H1 (cell line): Measurements from ENCODE around the gene NEB. TPM values are rescaled to one million over a fixed set of nuclear protein-coding genes. Genes with fewer than 3 reads are reported as not detected.

Experiments
- CTCF ChIA-PET: fragments of 300-600 bp; sonication (Branson Sonifier 250); formaldehyde crosslinking; loops from one replicate; lab custom pipeline; 2021; ENCODE audit not compliant: partially characterized antibody; lab: Charles Lee
- POLR2A ChIA-PET: fragments of 300-600 bp; sonication (Branson Sonifier 250); formaldehyde crosslinking; loops from one replicate; lab custom pipeline; 2021; ENCODE audit warnings: inconsistent platforms; ENCODE audit not compliant: partially characterized antibody; lab: Charles Lee
- DNase-seq, 2 experiments: peaks; one replicate each; pipeline versions ENCODE4 v3.0.0 to v3.0.0-alpha.2; 2010 to 2022; ENCODE audit warnings: low spot score in 2 of 2, low read depth in 1 of 2, mixed read lengths in 1 of 2
- FAIRE-seq: peaks from 2 replicates; lab custom pipeline; 2011; peaks lifted over from hg19 to GRCh38; lab: Jason Lieb, UNC
- H2AFZ ChIP-seq: 2 replicates; pipeline ENCODE4 v1.8.1; 2012; ENCODE audit warnings: low read length, inconsistent platforms
- H2AK5ac ChIP-seq: 2 replicates; pipeline ENCODE4 v1.6.1; 2013; ENCODE audit warnings: low read depth, low read length
- H2BK120ac ChIP-seq: replicated peaks from 2 replicates; pipeline ENCODE3; 2013; ENCODE audit warnings: low read depth, low read length, inconsistent platforms
- H2BK12ac ChIP-seq: 2 replicates; pipeline ENCODE4 v1.6.1; 2013; ENCODE audit warnings: low read depth, low read length
- H2BK15ac ChIP-seq: 2 replicates; pipeline ENCODE4 v1.6.1; 2013; ENCODE audit warnings: low read length
- H2BK20ac ChIP-seq: 2 replicates; pipeline ENCODE4 v1.6.1; 2013; ENCODE audit warnings: low read length
- H2BK5ac ChIP-seq: 2 replicates; pipeline ENCODE4 v1.6.1; 2013; ENCODE audit warnings: low read depth, low read length
- H3K14ac ChIP-seq: 2 replicates; pipeline ENCODE4 v1.6.1; 2013; ENCODE audit warnings: inconsistent platforms; ENCODE audit not compliant: insufficient read length
- H3K18ac ChIP-seq: 2 replicates; pipeline ENCODE4 v1.6.1; 2013; ENCODE audit warnings: low read length; ENCODE audit errors: extremely low read depth
- H3K23ac ChIP-seq: 2 replicates; pipeline ENCODE4 v1.6.1; 2013; ENCODE audit warnings: inconsistent platforms; ENCODE audit not compliant: insufficient read length
- H3K23me2 ChIP-seq: 2 replicates; pipeline ENCODE4 v1.6.1; 2013; ENCODE audit warnings: low read depth, low read length
- H3K27ac ChIP-seq: 2 replicates; pipeline ENCODE4 v1.6.1; 2011; ENCODE audit warnings: low read depth, low read length, inconsistent platforms
- H3K27me3 ChIP-seq, 4 experiments: replicated peaks in 1 of 4; 1 replicate in 1 of 4; 2 replicates in 3 of 4; pipeline versions ENCODE4 v1.6.1 to v1.8.1; 2011 to 2013; ENCODE audit warnings: low read length in 3 of 4, mild to moderate bottlenecking in 3 of 4, inconsistent platforms in 2 of 4, mixed read lengths in 2 of 4, moderate library complexity in 1 of 4; ENCODE audit not compliant: control insufficient read depth in 3 of 4, insufficient read depth in 3 of 4; ENCODE audit errors: extremely low read depth in 1 of 4
- H3K36me3 ChIP-seq, 4 experiments: 2 replicates each; pipeline versions ENCODE4 v1.6.1 to v1.8.1; 2011 to 2013; ENCODE audit warnings: mild to moderate bottlenecking in 4 of 4, low read length in 3 of 4, moderate library complexity in 2 of 4, control low read depth in 1 of 4, inconsistent platforms in 1 of 4; ENCODE audit not compliant: insufficient read depth in 4 of 4, control insufficient read depth in 2 of 4
- H3K4ac ChIP-seq: replicated peaks from 2 replicates; pipeline ENCODE3; 2013; ENCODE audit warnings: low read length, low read depth, mixed read lengths, inconsistent platforms; ENCODE audit not compliant: insufficient read length
- H3K4me1 ChIP-seq, 4 experiments: replicated peaks in 1 of 4; 1 replicate in 1 of 4; 2 replicates in 3 of 4; pipeline versions ENCODE4 v1.6.1 to v1.8.1; 2011 to 2013; ENCODE audit warnings: low read length in 3 of 4, inconsistent platforms in 2 of 4, mixed read lengths in 1 of 4; ENCODE audit not compliant: insufficient read depth in 4 of 4, control insufficient read depth in 3 of 4
- H3K4me2 ChIP-seq, 2 experiments: 2 replicates each; pipeline versions ENCODE4 v1.6.1 to v1.8.1; 2011 to 2013; ENCODE audit warnings: low read depth in 2 of 2, low read length in 2 of 2, control low read depth in 1 of 2, inconsistent platforms in 1 of 2, mild to moderate bottlenecking in 1 of 2; ENCODE audit not compliant: insufficient read depth in 1 of 2
- H3K4me3 ChIP-seq, 4 experiments: fragments of 200-600, 300-600 bp in 1 of 4; sonication (generic), shearing (Covaris generic), sonication (Bioruptor Twin) in 1 of 4; 2 replicates each; pipeline versions ENCODE4 v1.5.1 to v1.8.1; 2011 to 2016; ENCODE audit warnings: low read length in 4 of 4, low read depth in 3 of 4, control low read depth in 2 of 4, inconsistent platforms in 2 of 4, mild to moderate bottlenecking in 2 of 4, mixed read lengths in 1 of 4, moderate library complexity in 1 of 4; ENCODE audit not compliant: insufficient read depth in 2 of 4; ENCODE audit errors: extremely low read depth in 1 of 4
- H3K56ac ChIP-seq: replicated peaks from 2 replicates; pipeline ENCODE3; 2013; ENCODE audit warnings: low read depth, mild to moderate bottlenecking, mixed read lengths, low read length, inconsistent platforms; ENCODE audit not compliant: insufficient read length
- H3K79me1 ChIP-seq: 2 replicates; pipeline ENCODE4 v1.6.1; 2013; ENCODE audit warnings: low read depth, low read length, control low read depth
- H3K79me2 ChIP-seq, 2 experiments: 2 replicates each; pipeline versions ENCODE4 v1.6.1 to v1.8.1; 2012 to 2013; ENCODE audit warnings: low read length in 2 of 2, mild to moderate bottlenecking in 2 of 2, inconsistent platforms in 1 of 2; ENCODE audit not compliant: insufficient read depth in 2 of 2, control insufficient read depth in 1 of 2
- H3K9ac ChIP-seq, 4 experiments: replicated peaks in 1 of 4; 1 replicate in 1 of 4; 2 replicates in 3 of 4; pipeline versions ENCODE4 v1.6.1 to v1.8.1; 2011 to 2013; ENCODE audit warnings: low read depth in 3 of 4, low read length in 3 of 4, control low read depth in 2 of 4, mild to moderate bottlenecking in 2 of 4, moderate library complexity in 2 of 4, inconsistent platforms in 1 of 4; ENCODE audit errors: extremely low read depth in 1 of 4
- H3K9me3 ChIP-seq, 2 experiments: 2 replicates each; pipeline versions ENCODE4 v1.6.1 to v1.8.1; 2012 to 2013; ENCODE audit warnings: mild to moderate bottlenecking in 2 of 2, moderate library complexity in 2 of 2, control low read depth in 1 of 2, inconsistent platforms in 1 of 2, low read depth in 1 of 2, low read length in 1 of 2, mixed read lengths in 1 of 2; ENCODE audit not compliant: insufficient read depth in 2 of 2
- H4K20me1 ChIP-seq, 2 experiments: replicated peaks in 1 of 2; 2 replicates each; pipeline versions ENCODE3 to v1.8.1; 2011 to 2013; ENCODE audit warnings: inconsistent platforms in 2 of 2, low read length in 2 of 2, mild to moderate bottlenecking in 1 of 2; ENCODE audit not compliant: insufficient read depth in 2 of 2, control insufficient read depth in 1 of 2
- H4K5ac ChIP-seq: 2 replicates; pipeline ENCODE4 v1.6.1; 2013; ENCODE audit warnings: low read length, low read depth, mixed read lengths, inconsistent platforms; ENCODE audit not compliant: insufficient read length
- H4K8ac ChIP-seq: 2 replicates; pipeline ENCODE4 v1.8.0; 2013; ENCODE audit warnings: mild to moderate bottlenecking, moderate library complexity, low read length, inconsistent platforms; ENCODE audit not compliant: insufficient read depth; ENCODE audit errors: extremely low read depth
- H4K91ac ChIP-seq: replicated peaks from 2 replicates; pipeline ENCODE3; 2013; ENCODE audit warnings: low read length, mixed read lengths, inconsistent platforms; ENCODE audit not compliant: insufficient read length
- ZNF274 ChIP-seq: IDR thresholded peaks from 2 replicates; pipeline ENCODE4 v1.7.0; 2012; ENCODE audit warnings: low read length, borderline replicate concordance; ENCODE audit errors: extremely low read depth
- WGBS, 2 experiments: shearing (Covaris generic) in 1 of 2; methylation state at CpG; one replicate each; pipeline versions ENCODE4 v1.1.6 to v1.1.7; 2013 to 2015; ENCODE audit warnings: low lambda C conversion rate in 2 of 2, mixed read lengths in 2 of 2, inconsistent platforms in 1 of 2, low coverage in 1 of 2, missing lambda C conversion rate in 1 of 2; ENCODE audit not compliant: insufficient replicate concordance in 2 of 2, insufficient coverage in 1 of 2, insufficient read length in 1 of 2; ENCODE audit errors: extremely low coverage in 1 of 2, missing lambda C conversion rate in 1 of 2; 5-methylcytosine and 5-hydroxymethylcytosine counted together
- polyA plus RNA-seq, 7 experiments: library from polyadenylated mRNA; depleted of rRNA in 3 of 7; stranded (reverse) in 5 of 7; unstranded in 2 of 7; fragments of >200 nt in 5 of 7; fragments of 200-250 nt in 2 of 7; gene quantifications; 1 replicate in 5 of 7; 2 replicates in 1 of 7; 4 replicates in 1 of 7; pipeline versions ENCODE4 v1.2.1 to v1.2.3, GENCODE V29; 2011 to 2013; ENCODE audit warnings: missing spikeins in 2 of 7, mixed read lengths in 2 of 7
- total RNA-seq: library from RNA; stranded (reverse); fragmentation: NEBNext Ultra II Directional; extraction: Animal tissue kit (Norgen Biotek cat#: 25700); gene quantifications from 2 replicates; pipeline ENCODE4 v1.2.1, GENCODE V29; 2021

Gene NEB
- total and polyA plus RNA-seq, 2 of the 8 experiments (the other 6 are each of a cell fraction or from before 2014, with no cell fraction given): 1.4 to 2.5 TPM

- Histone ChIP-seq H3K23me2 (no peaks in the 10 kb centered on the region), H3K4me3 (no peak overlapping the region), H3K9me3 (no peaks in the 10 kb centered on the region), H2BK5ac (peak overlapping the region; percentile 25; the same call in 1 of the 2 replicates), H3K79me2 (no peaks in the 10 kb centered on the region), H3K4ac (no peak overlapping the region), H4K8ac (no peak overlapping the region), H3K4me1 (peaks cover 3 to 16% (median 11%) of the 10 kb centered on the region in 4 experiments; a peak in 5 of 7 replicates), H3K18ac (no peak overlapping the region), H3K27me3 (no peaks in the 10 kb centered on the region), H3K27ac (no peak overlapping the region), H4K91ac (no peak overlapping the region), H3K4me2 (peak overlapping the region in 1 of 2 experiments; percentile 59; a peak in 2 of 4 replicates), H3K23ac (no peak overlapping the region), H4K5ac (no peak overlapping the region), H2BK20ac (peak overlapping the region; percentile 13; the same call in 1 of the 2 replicates), H2BK12ac (0 out of 2 replicates have a peak overlapping the region, but pooled peaks have one; percentile 45), H3K9ac (no peak overlapping the region), H2BK15ac (no peak overlapping the region; the same call in 1 of the 2 replicates), H3K36me3 (no peaks in the 10 kb centered on the region; a peak in 1 of 8 replicates), H2AFZ (peak overlapping the region; percentile 10; the same call in 1 of the 2 replicates), H3K79me1 (no peaks in the 10 kb centered on the region), H3K14ac (no peak overlapping the region), H2BK120ac (no peak overlapping the region), H4K20me1 (no peaks in the 10 kb centered on the region), H3K56ac (no peak overlapping the region), H2AK5ac (no peak overlapping the region)
- WGBS, 2 experiments: 74% methylated on average over 3 of the region's 3 CpGs; no CpG with 5 or more reads in 1 of the 2 experiments
- CTCF ChIA-PET: interaction anchor here (0.6 to 2.7 kb wide), 13 partner anchors 8 to 156 kb away, joined by 3 to 16 read pairs (median 4); no protein-coding TSS in a partner anchor
- no peak for DNase-seq
- POLR2A ChIA-PET: no interaction called here
- FAIRE-seq: no peak
- no peak for TF ChIP-seq ZNF274
These were observed 4.9 kb downstream of the NEB start for GRCh38 chr2:151729415-151729811.
